ENCODE results near the gene SFI1.

SFI1 gene

GRCh38 chr22:31623592-31624304, 127.4 kb downstream of the SFI1 start:
- Histone ChIP-seq H3K4me1 (ENCODE audit: control extremely low read depth in 1 of 4, control insufficient read depth in 4 of 4, insufficient read depth in 4 of 4, low read length in 3 of 4) (peaks cover 0 to 25% (median 18%) of the 10 kb centered on the region in 4 experiments), H3K36me3 (ENCODE audit: control insufficient read depth in 4 of 4, insufficient read depth in 4 of 4, low read length in 3 of 4) (peaks cover 8 to 98% (median 48%) of the 10 kb centered on the region in 4 experiments), H3K9me3 (ENCODE audit: control extremely low read depth in 1 of 5, control insufficient read depth in 4 of 5, insufficient read depth in 2 of 5, low read depth in 1 of 5, low read length in 4 of 5) (no peaks in the 10 kb centered on the region), H3K27ac (ENCODE audit: insufficient read depth in 1 of 2, low read depth in 1 of 2, low read length in 2 of 2, poor library complexity in 1 of 2, severe bottlenecking in 2 of 2) (no peak overlapping the region), H3K27me3 (replicated peaks in 2 of 5; ENCODE audit: control insufficient read depth in 4 of 5, insufficient read depth in 5 of 5, low read length in 4 of 5) (no peaks in the 10 kb centered on the region), H3K4me3 (ENCODE audit: control insufficient read depth in 1 of 7, extremely low read depth in 1 of 7, insufficient read depth in 4 of 7, low read depth in 2 of 7, low read length in 6 of 7) (no peak overlapping the region)
- CTCF ChIA-PET: interaction anchor here (1.5 to 2.9 kb wide), 4 partner anchors 10 to 89 kb away, joined by 3 to 14 read pairs (median 5); no protein-coding TSS in a partner anchor
- WGBS (ENCODE audit: insufficient coverage): 96% methylated on average over 14 of the region's 18 CpGs
- POLR2A ChIA-PET: interaction anchor here (0.6 to 1.0 kb wide), 2 partner anchors 11 to 17 kb away, joined by 3 read pairs; no protein-coding TSS in a partner anchor
- DNase-seq: no peak

DNA sequence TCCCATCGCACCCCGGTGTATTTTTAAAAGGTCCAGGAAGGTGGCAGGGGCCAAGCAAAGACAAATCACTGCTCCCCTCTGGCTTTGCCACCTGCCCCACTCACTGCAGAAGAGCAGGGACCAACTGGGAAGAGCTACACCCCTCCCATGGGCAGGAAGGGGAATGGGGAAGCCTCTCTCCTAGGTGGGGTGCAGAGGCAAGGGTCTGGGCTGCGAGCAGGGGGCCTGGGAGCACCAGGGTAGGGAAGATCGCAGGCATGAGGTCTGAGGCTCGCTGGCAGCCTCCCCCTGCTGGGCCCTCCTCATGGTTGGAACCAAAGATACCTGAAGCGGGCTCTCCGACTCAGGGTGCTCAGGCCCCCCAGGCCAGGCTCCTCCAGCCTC, 128.9 kb downstream of the SFI1 start:
- Histone ChIP-seq H3K36me3 (ENCODE audit: control insufficient read depth in 4 of 4, insufficient read depth in 4 of 4, low read length in 3 of 4) (peaks cover 10 to 91% (median 43%) of the 10 kb centered on the region in 4 experiments), H3K4me3 (ENCODE audit: control insufficient read depth in 1 of 7, extremely low read depth in 1 of 7, insufficient read depth in 4 of 7, low read depth in 2 of 7, low read length in 6 of 7) (no peak overlapping the region), H3K27ac (ENCODE audit: insufficient read depth in 1 of 2, low read depth in 1 of 2, low read length in 2 of 2, poor library complexity in 1 of 2, severe bottlenecking in 2 of 2) (no peak overlapping the region), H3K4me1 (ENCODE audit: control extremely low read depth in 1 of 4, control insufficient read depth in 4 of 4, insufficient read depth in 4 of 4, low read length in 3 of 4) (peaks cover 0 to 40% (median 32%) of the 10 kb centered on the region in 4 experiments), H3K9me3 (ENCODE audit: control extremely low read depth in 1 of 5, control insufficient read depth in 4 of 5, insufficient read depth in 2 of 5, low read depth in 1 of 5, low read length in 4 of 5) (no peaks in the 10 kb centered on the region), H3K27me3 (replicated peaks in 2 of 5; ENCODE audit: control insufficient read depth in 4 of 5, insufficient read depth in 5 of 5, low read length in 4 of 5) (no peaks in the 10 kb centered on the region)
- 100% methylated on average over 5 of the region's 7 CpGs for WGBS (ENCODE audit: insufficient coverage)
- ChIA-PET POLR2A (no interaction called here), CTCF (interaction anchor here (1.5 to 2.9 kb wide), 2 partner anchors 8 to 69 kb away, joined by 4 to 14 read pairs; no protein-coding TSS in a partner anchor)
- no peak for DNase-seq

DNA sequence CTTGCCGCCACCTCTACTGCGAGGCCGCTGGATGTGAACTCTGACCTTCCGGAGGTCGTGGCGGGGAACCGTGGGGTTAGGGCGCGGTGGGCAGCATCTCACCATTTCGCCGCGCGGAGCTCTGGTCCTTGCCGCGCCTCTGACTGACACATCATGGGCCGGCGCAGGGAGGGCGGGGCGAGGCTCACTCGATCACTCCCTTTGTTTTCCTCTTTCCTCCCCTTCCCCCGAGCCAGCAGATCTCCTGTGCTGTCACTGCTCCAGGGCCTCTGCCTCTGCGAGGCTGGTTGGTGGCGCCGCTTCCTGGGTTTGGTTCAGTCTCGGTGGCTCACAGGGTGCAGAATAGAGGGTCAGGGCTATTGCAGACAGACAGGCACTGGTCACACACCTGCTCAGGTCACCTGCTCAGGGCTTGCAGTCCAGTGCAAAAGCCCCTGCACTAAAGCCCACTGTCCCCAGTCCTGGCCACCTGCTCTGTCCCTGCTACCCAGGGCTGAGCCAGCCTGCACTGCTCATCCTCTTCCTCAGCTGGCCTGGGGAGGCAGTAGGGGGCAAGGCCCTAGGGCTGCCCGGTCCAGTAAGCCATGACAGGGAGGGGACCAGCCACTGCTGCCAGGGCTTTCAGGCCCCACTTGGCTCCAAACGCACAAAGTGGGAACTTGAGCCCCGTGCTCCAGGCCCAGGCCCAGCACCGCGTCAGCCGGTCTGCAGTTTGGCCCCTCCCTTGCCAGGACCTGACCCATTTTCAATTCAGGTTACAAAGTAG, 129.5 kb downstream of the SFI1 start:
- no peak overlapping the region for H3K4me3 ChIP-seq (ENCODE audit: control insufficient read depth in 1 of 7, extremely low read depth in 1 of 7, insufficient read depth in 4 of 7, low read depth in 2 of 7, low read length in 6 of 7)
- CTCF ChIA-PET: interaction anchor here (1.7 kb wide), 1 partner anchor 10 kb away, joined by 6 read pairs; no protein-coding TSS in a partner anchor
- H3K27me3 ChIP-seq (replicated peaks in 2 of 5; ENCODE audit: control insufficient read depth in 4 of 5, insufficient read depth in 5 of 5, low read length in 4 of 5): no peaks in the 10 kb centered on the region
- H3K9me3 ChIP-seq (ENCODE audit: control extremely low read depth in 1 of 5, control insufficient read depth in 4 of 5, insufficient read depth in 2 of 5, low read depth in 1 of 5, low read length in 4 of 5): no peaks in the 10 kb centered on the region
- peaks cover 8 to 85% (median 39%) of the 10 kb centered on the region in 4 experiments for H3K36me3 ChIP-seq (ENCODE audit: control insufficient read depth in 4 of 4, insufficient read depth in 4 of 4, low read length in 3 of 4)
- 93% methylated on average over 23 of the region's 31 CpGs for WGBS (ENCODE audit: insufficient coverage)
- POLR2A ChIA-PET: no interaction called here
- peak overlapping the region in 1 of 2 experiments; percentile 51 for H3K27ac ChIP-seq (ENCODE audit: insufficient read depth in 1 of 2, low read depth in 1 of 2, low read length in 2 of 2, poor library complexity in 1 of 2, severe bottlenecking in 2 of 2)
- peaks cover 0 to 41% (median 36%) of the 10 kb centered on the region in 4 experiments for H3K4me1 ChIP-seq (ENCODE audit: control extremely low read depth in 1 of 4, control insufficient read depth in 4 of 4, insufficient read depth in 4 of 4, low read length in 3 of 4)
- DNase-seq: no peak

DNA sequence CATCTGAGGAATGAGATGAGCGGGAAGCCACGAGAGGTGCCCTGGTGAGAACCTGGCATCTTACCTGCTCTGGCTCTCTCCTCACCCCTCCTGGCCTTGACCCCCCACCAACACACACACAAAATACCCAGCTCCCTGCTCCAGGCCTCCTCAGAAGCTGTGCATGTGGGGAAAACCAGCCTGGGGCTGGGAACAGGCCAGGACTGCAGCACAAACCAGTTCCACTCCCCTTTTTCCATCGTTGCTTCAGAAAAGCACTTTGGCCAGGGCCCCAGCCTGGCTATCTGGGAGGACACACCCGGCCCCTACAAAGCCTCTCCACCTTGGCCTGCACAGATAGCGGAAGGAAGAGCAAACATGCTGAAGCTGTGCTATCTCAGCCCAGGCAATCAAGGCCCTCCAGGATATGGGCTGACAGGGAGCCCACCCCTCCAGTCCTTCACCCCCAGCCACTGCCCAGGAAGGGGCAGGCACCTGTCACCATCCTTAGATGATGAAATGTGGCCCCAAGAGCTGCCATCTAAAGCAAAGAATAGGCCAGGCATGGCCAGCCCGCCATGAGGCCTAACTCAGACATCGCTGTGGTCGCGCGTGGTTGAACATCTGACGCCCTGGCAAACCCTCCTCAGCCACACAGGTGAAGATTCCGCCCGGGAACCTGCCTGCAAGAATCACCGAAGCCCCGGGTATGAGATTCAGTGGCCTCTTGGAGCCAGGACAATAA, 130.3 kb downstream of the SFI1 start:
- Histone ChIP-seq H3K27ac (ENCODE audit: insufficient read depth in 1 of 2, low read depth in 1 of 2, low read length in 2 of 2, poor library complexity in 1 of 2, severe bottlenecking in 2 of 2) (peak overlapping the region; percentile 3 to 63), H3K27me3 (replicated peaks in 2 of 5; ENCODE audit: control insufficient read depth in 4 of 5, insufficient read depth in 5 of 5, low read length in 4 of 5) (no peaks in the 10 kb centered on the region), H3K4me1 (ENCODE audit: control extremely low read depth in 1 of 4, control insufficient read depth in 4 of 4, insufficient read depth in 4 of 4, low read length in 3 of 4) (peaks cover 0 to 49% (median 39%) of the 10 kb centered on the region in 4 experiments), H3K36me3 (ENCODE audit: control insufficient read depth in 4 of 4, insufficient read depth in 4 of 4, low read length in 3 of 4) (peaks cover 6 to 78% (median 31%) of the 10 kb centered on the region in 4 experiments), H3K4me3 (ENCODE audit: control insufficient read depth in 1 of 7, extremely low read depth in 1 of 7, insufficient read depth in 4 of 7, low read depth in 2 of 7, low read length in 6 of 7) (no peak overlapping the region), H3K9me3 (ENCODE audit: control extremely low read depth in 1 of 5, control insufficient read depth in 4 of 5, insufficient read depth in 2 of 5, low read depth in 1 of 5, low read length in 4 of 5) (no peaks in the 10 kb centered on the region)
- DNase-seq: peak in 1 of 3 donors; percentile 33
- WGBS (ENCODE audit: insufficient coverage): 95% methylated on average over 12 of the region's 15 CpGs
- ChIA-PET POLR2A (no interaction called here), CTCF (interaction anchor here (0.8 to 1.7 kb wide), 3 partner anchors 10 to 70 kb away, joined by 3 to 6 read pairs (median 3); no protein-coding TSS in a partner anchor)

DNA sequence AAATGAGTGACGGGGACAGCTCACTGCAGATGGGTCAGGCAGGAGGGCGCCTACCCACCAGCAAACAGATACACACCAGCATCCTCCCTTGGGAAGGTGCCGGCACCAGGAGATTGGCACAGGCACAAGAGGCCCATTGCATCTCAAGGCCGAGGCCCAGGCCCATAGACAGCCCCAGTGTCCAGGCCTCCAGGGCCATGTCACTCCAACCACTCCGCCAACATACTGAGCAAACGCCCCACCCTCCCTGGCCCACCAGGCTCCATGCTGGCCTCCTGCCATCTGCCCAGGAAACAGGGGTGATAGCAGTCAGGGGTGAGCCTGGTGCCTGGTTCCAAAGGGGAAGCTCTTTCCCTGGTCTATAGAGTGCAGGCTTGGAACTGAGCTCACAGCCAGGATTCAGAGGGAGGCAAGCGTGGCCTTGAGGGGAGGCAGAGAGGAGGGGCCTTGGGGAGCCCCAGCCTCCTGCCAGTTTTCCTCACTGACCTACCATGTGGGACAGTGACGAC, 130.9 kb downstream of the SFI1 start:
- Histone ChIP-seq H3K36me3 (ENCODE audit: control insufficient read depth in 4 of 4, insufficient read depth in 4 of 4, low read length in 3 of 4) (peaks cover 6 to 75% (median 28%) of the 10 kb centered on the region in 4 experiments), H3K9me3 (ENCODE audit: control extremely low read depth in 1 of 5, control insufficient read depth in 4 of 5, insufficient read depth in 2 of 5, low read depth in 1 of 5, low read length in 4 of 5) (no peaks in the 10 kb centered on the region), H3K27me3 (replicated peaks in 2 of 5; ENCODE audit: control insufficient read depth in 4 of 5, insufficient read depth in 5 of 5, low read length in 4 of 5) (no peaks in the 10 kb centered on the region), H3K4me3 (ENCODE audit: control insufficient read depth in 1 of 7, extremely low read depth in 1 of 7, insufficient read depth in 4 of 7, low read depth in 2 of 7, low read length in 6 of 7) (no peak overlapping the region), H3K4me1 (ENCODE audit: control extremely low read depth in 1 of 4, control insufficient read depth in 4 of 4, insufficient read depth in 4 of 4, low read length in 3 of 4) (peaks cover 0 to 49% (median 38%) of the 10 kb centered on the region in 4 experiments), H3K27ac (ENCODE audit: insufficient read depth in 1 of 2, low read depth in 1 of 2, low read length in 2 of 2, poor library complexity in 1 of 2, severe bottlenecking in 2 of 2) (peak overlapping the region; percentile 3 to 63)
- ChIA-PET POLR2A (no interaction called here), CTCF (interaction anchor here (0.8 to 1.7 kb wide), 4 partner anchors 9 to 70 kb away, joined by 3 to 6 read pairs (median 3); no protein-coding TSS in a partner anchor)
- peak in 2 of 3 donors; percentile 28 to 44 for DNase-seq
- 75% methylated on average over 5 of the region's 8 CpGs for WGBS (ENCODE audit: insufficient coverage)

DNA sequence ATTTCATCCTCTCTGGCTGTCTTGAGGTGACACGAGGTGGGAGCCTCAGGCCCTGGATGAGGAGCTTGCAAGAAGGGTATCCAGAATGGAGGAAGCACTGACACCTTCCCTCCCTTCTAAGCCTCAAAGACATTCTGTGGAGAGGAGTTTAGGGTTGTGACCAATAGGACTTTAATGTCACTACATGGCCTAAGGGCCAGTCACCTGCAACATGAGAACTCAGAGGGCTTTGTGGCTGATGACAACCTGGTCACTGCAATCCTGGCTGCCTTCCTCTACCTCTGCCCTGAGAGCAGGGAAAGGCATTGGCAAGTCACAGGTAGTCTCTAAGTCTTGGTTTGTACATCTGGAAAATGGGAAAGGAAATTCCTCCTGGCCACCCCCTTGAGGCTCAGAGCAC, 132.0 kb downstream of the SFI1 start:
- peaks cover 0 to 49% (median 38%) of the 10 kb centered on the region in 4 experiments for H3K4me1 ChIP-seq (ENCODE audit: control extremely low read depth in 1 of 4, control insufficient read depth in 4 of 4, insufficient read depth in 4 of 4, low read length in 3 of 4)

More for the DNA sequence above, 132.0 kb downstream of the SFI1 start:
- POLR2A ChIA-PET: no interaction called here
- peak overlapping the region in 1 of 2 experiments; percentile 63 for H3K27ac ChIP-seq (ENCODE audit: insufficient read depth in 1 of 2, low read depth in 1 of 2, low read length in 2 of 2, poor library complexity in 1 of 2, severe bottlenecking in 2 of 2)
- H3K4me3 ChIP-seq (ENCODE audit: control insufficient read depth in 1 of 7, extremely low read depth in 1 of 7, insufficient read depth in 4 of 7, low read depth in 2 of 7, low read length in 6 of 7): no peak overlapping the region
- DNase-seq: no peak
- no peaks in the 10 kb centered on the region for H3K27me3 ChIP-seq (replicated peaks in 2 of 5; ENCODE audit: control insufficient read depth in 4 of 5, insufficient read depth in 5 of 5, low read length in 4 of 5)
- WGBS (ENCODE audit: insufficient coverage): 100% methylated on average over 1 of the region's 1 CpG
- CTCF ChIA-PET: interaction anchor here (1.3 kb wide), 2 partner anchors 14 to 53 kb away, joined by 3 read pairs; no protein-coding TSS in a partner anchor
- peaks cover 3 to 73% (median 24%) of the 10 kb centered on the region in 4 experiments for H3K36me3 ChIP-seq (ENCODE audit: control insufficient read depth in 4 of 4, insufficient read depth in 4 of 4, low read length in 3 of 4)
- no peaks in the 10 kb centered on the region for H3K9me3 ChIP-seq (ENCODE audit: control extremely low read depth in 1 of 5, control insufficient read depth in 4 of 5, insufficient read depth in 2 of 5, low read depth in 1 of 5, low read length in 4 of 5)

All from common myeloid progenitor, CD34-positive (primary cell).